ENCODE data around the gene PDP2. TPM values are rescaled to one million over a fixed set of nuclear protein-coding genes. Genes with fewer than 3 reads are reported as not detected.

The PDP2 gene
- total and polyA plus RNA-seq, 2 donors (not counting 3 experiments of a cell fraction or from before 2014, with no cell fraction given), result 4.4 to 9.3 TPM

- H4K20me1 ChIP-seq (replicated peaks; ENCODE audit: control insufficient read depth, extremely low read depth, insufficient read depth, low read length), result no peaks in the 10 kb centered on the region
- H3K9me1 ChIP-seq (replicated peaks; ENCODE audit: control insufficient read depth, extremely low read depth, insufficient read depth, low read length), result no peaks in the 10 kb centered on the region
- no peak overlapping the region for H3K4me2 ChIP-seq (ENCODE audit: insufficient read depth, low read length)
- no peak overlapping the region for H3K27ac ChIP-seq (ENCODE audit: insufficient read depth, low read depth, low read length)
- ChIA-PET CTCF (interaction anchor here (0.9 to 1.6 kb wide), 3 partner anchors 8 to 50 kb away, joined by 3 to 4 read pairs (median 3); no protein-coding TSS in a partner anchor), POLR2A (no interaction called here)
- FAIRE-seq (no peak), DNase-seq (ENCODE audit: low read depth, low spot score) (no peak)
- H2AFZ ChIP-seq (ENCODE audit: low read depth, low read length), result no peak overlapping the region
- no TSS peak for BruUV-seq (replicated peaks)
- no peak overlapping the region for H3K4me3 ChIP-seq (replicated peaks in 1 of 3; ENCODE audit: insufficient read depth in 1 of 3, low read depth in 1 of 3, low read length in 3 of 3)
- no peak for TF ChIP-seq POLR2A (IDR thresholded peaks at IDR 0.05; ENCODE audit: low read depth, low read length)
- TF ChIP-seq POLR2AphosphoS5 (IDR thresholded peaks at IDR 0.05; ENCODE audit: insufficient read depth, low read depth, low read length), result no peak
- no peak for TF ChIP-seq FOS (IDR thresholded peaks at IDR 0.05; ENCODE audit: borderline replicate concordance, insufficient read depth, low read length)
- no peak for TF ChIP-seq MYC (IDR thresholded peaks at IDR 0.05; ENCODE audit: low read depth, low read length)
- no peak for TF ChIP-seq EZH2 (IDR thresholded peaks at IDR 0.05; ENCODE audit: borderline replicate concordance, low read depth, low read length, severe bottlenecking)
- TF ChIP-seq MAX (IDR thresholded peaks at IDR 0.05; ENCODE audit: insufficient read depth, insufficient read length), result no peak
- no peak for TF ChIP-seq JUN (IDR thresholded peaks at IDR 0.05; ENCODE audit: borderline replicate concordance, insufficient read depth, insufficient read length, low read depth)
- peaks cover 8% of the 10 kb centered on the region for H3K4me1 ChIP-seq (ENCODE audit: control insufficient read depth, extremely low read depth, insufficient read depth, low read length)
- intact Hi-C loops (cut with micrococcal nuclease), result no loop called here
- H3K36me3 ChIP-seq (ENCODE audit: control insufficient read depth in 2 of 2, extremely low read depth in 1 of 2, insufficient read depth in 2 of 2, low read length in 2 of 2), result no peaks in the 10 kb centered on the region
- dilution Hi-C loops (cut with MboI; ENCODE audit: extremely low pct_ligation_motif_present, low sequenced_read_pairs), result no loop called here
- no peaks in the 10 kb centered on the region for H3K79me2 ChIP-seq (ENCODE audit: control insufficient read depth, insufficient read depth, low read length)
- H3K9ac ChIP-seq (replicated peaks; ENCODE audit: extremely low read depth, insufficient read depth, low read length), result no peak overlapping the region
- H3K9me3 ChIP-seq (replicated peaks; ENCODE audit: control insufficient read depth, insufficient read depth, low read length), result no peaks in the 10 kb centered on the region
- no peaks in the 10 kb centered on the region for H3K27me3 ChIP-seq (ENCODE audit: control insufficient read depth in 2 of 2, insufficient read depth in 2 of 2, low read length in 2 of 2)
Observed at GRCh38 chr16:66903544-66904427, 23.5 kb downstream of the PDP2 start.
